Neural progenitor cell (in vitro differentiated cells): Measurements from ENCODE around the gene SLC25A19.

Experiments
- CTCF ChIP-seq: fragments of 200-600 bp; sonication (generic); IDR thresholded peaks from 2 replicates; pipeline ENCODE4 v1.5.1; 2017; ENCODE audit warnings: antibody characterized with exemption, mild to moderate bottlenecking
- EZH2phosphoT487 ChIP-seq: fragments of 200-600 bp; sonication (generic); IDR thresholded peaks from 2 replicates; pipeline ENCODE4 v1.6.1; 2017; ENCODE audit warnings: antibody characterized with exemption

DNA sequence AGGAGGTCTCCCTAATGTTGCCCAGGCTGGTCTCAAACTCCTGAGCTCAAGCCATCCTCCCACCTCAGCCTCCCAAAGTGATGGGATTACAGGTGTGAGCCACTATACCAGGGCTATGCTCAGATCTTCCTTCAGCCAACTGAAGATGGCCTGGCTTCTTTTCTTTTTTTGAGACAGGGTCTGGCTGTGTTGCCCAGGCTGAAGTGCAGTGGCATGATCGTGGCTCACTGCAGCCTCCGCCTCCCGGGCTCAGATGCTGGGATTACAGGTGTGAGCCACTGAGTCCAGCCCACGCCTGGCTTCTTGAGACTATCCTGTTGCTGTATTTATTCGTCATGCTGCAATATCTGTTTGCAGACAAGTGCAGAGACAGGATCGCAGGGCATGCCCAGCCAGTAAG is 4.1 kb downstream of the SLC25A19 start:
- TF ChIP-seq CTCF (no peak), EZH2phosphoT487 (no peak)
